ENCODE results near the gene MTARC1.

Gene MTARC1

GRCh38 chr1:220786337-220787068 lies at the start of gene MTARC1:
Gene MTARC1 (plus strand): TSS chr1:220786913. CDS start chr1:220786945, 32 bp downstream.
- peak; percentile 55 for DNase-seq

GRCh38 chr1:220741349-220741748 lies 45.4 kb upstream of the MTARC1 start:
- DNase-seq, result no peak

- DNase-seq, result no peak
These were observed 44.9 kb upstream of the MTARC1 start for GRCh38 chr1:220741825-220742224.

GRCh38 chr1:220742520-220742919 lies 44.2 kb upstream of the MTARC1 start:
- DNase-seq, result no peak

- no peak for DNase-seq
These were observed 39.9 kb upstream of the MTARC1 start for GRCh38 chr1:220746851-220747250.

GRCh38 chr1:220747437-220748088 lies 39.1 kb upstream of the MTARC1 start:
- DNase-seq, result no peak

- peak; percentile 58 for DNase-seq
These were observed 38.4 kb upstream of the MTARC1 start, which contains the start of gene MTARC2 for GRCh38 chr1:220748089-220748934. Gene MTARC2 (plus strand): TSS chr1:220748322. CDS start chr1:220748532, 210 bp downstream.

- DNase-seq, result no peak
These were observed 37.8 kb upstream of the MTARC1 start for GRCh38 chr1:220748936-220749335.

- DNase-seq, result no peak
These were observed 36.6 kb upstream of the MTARC1 start for GRCh38 chr1:220750131-220750515.

- DNase-seq, result no peak
These were observed 35.6 kb upstream of the MTARC1 start for GRCh38 chr1:220751111-220751510.

- DNase-seq, result no peak
These were observed 32.3 kb upstream of the MTARC1 start for GRCh38 chr1:220754212-220754917.

GRCh38 chr1:220754918-220755295 lies 31.8 kb upstream of the MTARC1 start:
- DNase-seq, result no peak

GRCh38 chr1:220755309-220755708 lies 31.4 kb upstream of the MTARC1 start:
- no peak for DNase-seq

GRCh38 chr1:220757441-220757840 lies 29.3 kb upstream of the MTARC1 start:
- DNase-seq, result no peak

- DNase-seq, result no peak
These were observed 27.6 kb upstream of the MTARC1 start for GRCh38 chr1:220759147-220759546.

GRCh38 chr1:220761688-220762427 lies 24.9 kb upstream of the MTARC1 start:
- DNase-seq, result no peak

- no peak for DNase-seq
These were observed 22.0 kb upstream of the MTARC1 start for GRCh38 chr1:220764757-220765156.

GRCh38 chr1:220767312-220768125 lies 19.2 kb upstream of the MTARC1 start:
- no peak for DNase-seq

GRCh38 chr1:220768126-220768601 lies 18.5 kb upstream of the MTARC1 start:
- DNase-seq, result no peak

- DNase-seq, result no peak
These were observed 17.5 kb upstream of the MTARC1 start for GRCh38 chr1:220769205-220769604.
